Effector memory CD8-positive, alpha-beta T cell (primary cell): ENCODE data around the gene GIPR.

Source experiments
- ATAC-seq: fragments of 150-1000 bp; cut with Tn5 transposase; replicated peaks from 2 replicates; pipeline ENCODE4 v1.10.0; 2021; ENCODE audit warnings: mild to moderate bottlenecking, moderate library complexity
- DNase-seq, 3 experiments: peaks; one replicate each; pipeline ENCODE4 v3.0.0; 2021
- H3K27ac Mint-ChIP-seq, 2 donors: one replicate each; pipeline ENCODE4 v1.8.0; 2022; ENCODE audit warnings: mild to moderate bottlenecking in 2 of 2, mixed read lengths in 2 of 2, moderate library complexity in 2 of 2
- H3K27me3 Mint-ChIP-seq, 2 donors: one replicate each; pipeline ENCODE4 v1.8.0; 2022; ENCODE audit warnings: mixed read lengths in 2 of 2
- H3K36me3 Mint-ChIP-seq: one replicate; pipeline ENCODE4 v1.8.0; 2022; ENCODE audit warnings: mild to moderate bottlenecking, moderate library complexity, mixed read lengths; ENCODE audit not compliant: insufficient read depth
- H3K4me1 Mint-ChIP-seq, 2 donors: one replicate each; pipeline ENCODE4 v1.8.0; 2022; ENCODE audit warnings: low read depth in 2 of 2, mixed read lengths in 2 of 2
- H3K4me3 Mint-ChIP-seq, 2 donors: one replicate each; pipeline ENCODE4 v1.8.0; 2022; ENCODE audit warnings: mild to moderate bottlenecking in 2 of 2, mixed read lengths in 2 of 2, moderate library complexity in 2 of 2
- H3K9me3 Mint-ChIP-seq, 2 donors: one replicate each; pipeline ENCODE4 v1.8.0; 2022; ENCODE audit warnings: mixed read lengths in 2 of 2

GIPR gene

GRCh38 chr19:45659096-45659729, 8.8 kb upstream of the GIPR start:
- H3K36me3 Mint-ChIP-seq: peaks cover 3% of the 10 kb centered on the region
- peaks cover 2 to 4% of the 10 kb centered on the region in 2 donors for H3K4me1 Mint-ChIP-seq
- no peaks in the 10 kb centered on the region for H3K9me3 Mint-ChIP-seq
- no peak overlapping the region for H3K27ac Mint-ChIP-seq
- DNase-seq: no peak
- peaks cover 0 to 3% of the 10 kb centered on the region in 2 donors for H3K27me3 Mint-ChIP-seq
- H3K4me3 Mint-ChIP-seq: no peak overlapping the region
- ATAC-seq: no peak

GRCh38 chr19:45660636-45661035, 7.4 kb upstream of the GIPR start:
- H3K36me3 Mint-ChIP-seq: peaks cover 3% of the 10 kb centered on the region
- no peak overlapping the region for H3K4me3 Mint-ChIP-seq
- H3K27ac Mint-ChIP-seq: no peak overlapping the region
- H3K4me1 Mint-ChIP-seq: peaks cover 2 to 4% of the 10 kb centered on the region in 2 donors
- no peaks in the 10 kb centered on the region for H3K9me3 Mint-ChIP-seq
- H3K27me3 Mint-ChIP-seq: peaks cover 0 to 12% of the 10 kb centered on the region in 2 donors
- ATAC-seq (no peak), DNase-seq (no peak)

- Mint-ChIP-seq H3K4me3 (no peak overlapping the region), H3K36me3 (peaks cover 6% of the 10 kb centered on the region), H3K4me1 (peaks cover 13 to 18% of the 10 kb centered on the region in 2 donors), H3K27ac (no peak overlapping the region), H3K27me3 (peaks cover 0 to 14% of the 10 kb centered on the region in 2 donors), H3K9me3 (no peaks in the 10 kb centered on the region)
- DNase-seq (no peak), ATAC-seq (no peak)
Measured at GRCh38 chr19:45663800-45664199, 4.2 kb upstream of the GIPR start.

- Mint-ChIP-seq H3K4me1 (peaks cover 19 to 24% of the 10 kb centered on the region in 2 donors), H3K9me3 (no peaks in the 10 kb centered on the region), H3K27me3 (peaks cover 0 to 22% of the 10 kb centered on the region in 2 donors), H3K36me3 (peaks cover 6% of the 10 kb centered on the region), H3K4me3 (no peak overlapping the region), H3K27ac (no peak overlapping the region)
- DNase-seq (no peak), ATAC-seq (no peak)
Measured at GRCh38 chr19:45664575-45664974, 3.4 kb upstream of the GIPR start.

- Mint-ChIP-seq H3K4me3 (peak overlapping the region; percentile 80 to 88), H3K9me3 (no peaks in the 10 kb centered on the region), H3K27ac (peak overlapping the region; percentile 52 to 92), H3K27me3 (peaks cover 0 to 52% of the 10 kb centered on the region in 2 donors), H3K36me3 (peaks cover 6% of the 10 kb centered on the region), H3K4me1 (peaks cover 28 to 31% of the 10 kb centered on the region in 2 donors)
- ATAC-seq (peak; percentile 25), DNase-seq (peak in 1 of 3 experiments; percentile 33)
Measured at GRCh38 chr19:45668342-45668871, 386 bp downstream of the GIPR start.

- H3K36me3 Mint-ChIP-seq: peaks cover 6% of the 10 kb centered on the region
- H3K9me3 Mint-ChIP-seq: no peaks in the 10 kb centered on the region
- peaks cover 26 to 31% of the 10 kb centered on the region in 2 donors for H3K4me1 Mint-ChIP-seq
- H3K27me3 Mint-ChIP-seq: peaks cover 0 to 39% of the 10 kb centered on the region in 2 donors
- no peak for ATAC-seq
- no peak overlapping the region for H3K27ac Mint-ChIP-seq
- H3K4me3 Mint-ChIP-seq: peak overlapping the region; percentile 62 to 64
- DNase-seq: peak; percentile 34 to 40 (median 38)
Measured at GRCh38 chr19:45670670-45671453, 2.8 kb downstream of the GIPR start.

- H3K27me3 Mint-ChIP-seq: peaks cover 0 to 26% of the 10 kb centered on the region in 2 donors
- peaks cover 4% of the 10 kb centered on the region for H3K36me3 Mint-ChIP-seq
- no peak overlapping the region for H3K4me3 Mint-ChIP-seq
- H3K27ac Mint-ChIP-seq: no peak overlapping the region
- H3K4me1 Mint-ChIP-seq: peaks cover 19 to 20% of the 10 kb centered on the region in 2 donors
- ATAC-seq (no peak), DNase-seq (no peak)
- H3K9me3 Mint-ChIP-seq: no peaks in the 10 kb centered on the region
Measured at GRCh38 chr19:45674946-45675345, 6.9 kb downstream of the GIPR start.

- peaks cover 0 to 8% of the 10 kb centered on the region in 2 donors for H3K27me3 Mint-ChIP-seq
- no peaks in the 10 kb centered on the region for H3K9me3 Mint-ChIP-seq
- DNase-seq (peak in 2 of 3 experiments; percentile 25 to 38), ATAC-seq (peak; percentile 55)
- H3K4me1 Mint-ChIP-seq: peaks cover 16 to 17% of the 10 kb centered on the region in 2 donors
- H3K36me3 Mint-ChIP-seq: peaks cover 8% of the 10 kb centered on the region
- H3K27ac Mint-ChIP-seq: no peak overlapping the region
- H3K4me3 Mint-ChIP-seq: peak overlapping the region; percentile 80 to 86
Measured at GRCh38 chr19:45676851-45677263, 8.8 kb downstream of the GIPR start.

GRCh38 chr19:45677351-45678230, 9.6 kb downstream of the GIPR start:
- Mint-ChIP-seq H3K4me1 (peaks cover 17 to 19% of the 10 kb centered on the region in 2 donors), H3K9me3 (no peaks in the 10 kb centered on the region), H3K27ac (no peak overlapping the region), H3K4me3 (peak overlapping the region; percentile 80 to 86), H3K36me3 (peaks cover 8% of the 10 kb centered on the region), H3K27me3 (peaks cover 0 to 5% of the 10 kb centered on the region in 2 donors)
- DNase-seq (peak; percentile 57 to 66 (median 61)), ATAC-seq (peak; percentile 46)

- Mint-ChIP-seq H3K4me1 (peaks cover 14 to 19% of the 10 kb centered on the region in 2 donors), H3K9me3 (no peaks in the 10 kb centered on the region), H3K27ac (peak overlapping the region; percentile 29 to 62), H3K4me3 (peak overlapping the region; percentile 80 to 82), H3K36me3 (peaks cover 23% of the 10 kb centered on the region), H3K27me3 (no peaks in the 10 kb centered on the region)
- peak; percentile 87 for ATAC-seq
- DNase-seq: peak; percentile 81 to 90 (median 89)
Measured at GRCh38 chr19:45681391-45682015, 13.5 kb downstream of the GIPR start.

- ATAC-seq: no peak
Measured at GRCh38 chr19:45682117-45682516, 14.1 kb downstream of the GIPR start.

GRCh38 chr19:45682908-45683307, 14.9 kb downstream of the GIPR start:
- ATAC-seq: no peak
- no peak overlapping the region for H3K27ac Mint-ChIP-seq
- no peaks in the 10 kb centered on the region for H3K9me3 Mint-ChIP-seq
- no peak for DNase-seq
- no peak overlapping the region for H3K4me3 Mint-ChIP-seq
- H3K27me3 Mint-ChIP-seq: no peaks in the 10 kb centered on the region
- peaks cover 36% of the 10 kb centered on the region for H3K36me3 Mint-ChIP-seq
- peaks cover 8 to 13% of the 10 kb centered on the region in 2 donors for H3K4me1 Mint-ChIP-seq

More at GRCh38 chr19:45682117-45682516, 14.1 kb downstream of the GIPR start:
- Mint-ChIP-seq H3K4me1 (peaks cover 14 to 19% of the 10 kb centered on the region in 2 donors), H3K4me3 (peak overlapping the region; percentile 80 to 82), H3K36me3 (peaks cover 30% of the 10 kb centered on the region), H3K27ac (peak overlapping the region in 1 of 2 donors; percentile 62), H3K9me3 (no peaks in the 10 kb centered on the region), H3K27me3 (no peaks in the 10 kb centered on the region)
- no peak for DNase-seq
